NCI-H510A treated with DMSO at 0.1 percent for 48 hours (cell line): ENCODE measurements around the gene EOLA1.
"Not testable (repeated sequence)": the region's sequence is repeated elsewhere in the genome, so short reads cannot be mapped to it uniquely, and the experiment has no call there.

Experiments
- DNase-seq: peaks from one replicate; lab custom pipeline; 2025; lab: John Stamatoyannopoulos, UW

Gene EOLA1

GRCh38 chrX:149540621-149541520 lies at the start of gene EOLA1:
Gene EOLA1 (plus strand): TSS chrX:149541012. CDS start chrX:149545631, 4,619 bp downstream.
- DNase-seq, result peak; percentile 72

DNA sequence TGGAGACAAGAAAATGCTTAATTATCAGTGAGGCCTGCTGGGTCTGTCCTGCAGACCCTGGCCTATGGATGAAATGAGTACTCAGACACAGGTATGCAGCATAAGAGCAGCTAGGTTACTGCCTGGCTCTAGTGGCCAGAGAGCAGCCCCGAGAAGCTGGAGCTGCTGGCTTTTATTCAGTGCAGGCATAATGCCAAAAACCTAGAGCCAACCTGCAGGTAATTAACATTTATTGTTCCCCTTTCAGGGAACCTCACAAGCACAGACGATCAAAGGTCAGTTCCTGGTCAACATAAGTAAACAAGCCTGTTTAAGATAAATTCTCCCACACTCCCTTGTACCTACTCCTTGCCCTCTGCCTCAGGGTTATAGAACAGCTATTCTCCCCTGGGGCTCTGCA lies 49.0 kb upstream of the EOLA1 start:
- no peak for DNase-seq

DNA sequence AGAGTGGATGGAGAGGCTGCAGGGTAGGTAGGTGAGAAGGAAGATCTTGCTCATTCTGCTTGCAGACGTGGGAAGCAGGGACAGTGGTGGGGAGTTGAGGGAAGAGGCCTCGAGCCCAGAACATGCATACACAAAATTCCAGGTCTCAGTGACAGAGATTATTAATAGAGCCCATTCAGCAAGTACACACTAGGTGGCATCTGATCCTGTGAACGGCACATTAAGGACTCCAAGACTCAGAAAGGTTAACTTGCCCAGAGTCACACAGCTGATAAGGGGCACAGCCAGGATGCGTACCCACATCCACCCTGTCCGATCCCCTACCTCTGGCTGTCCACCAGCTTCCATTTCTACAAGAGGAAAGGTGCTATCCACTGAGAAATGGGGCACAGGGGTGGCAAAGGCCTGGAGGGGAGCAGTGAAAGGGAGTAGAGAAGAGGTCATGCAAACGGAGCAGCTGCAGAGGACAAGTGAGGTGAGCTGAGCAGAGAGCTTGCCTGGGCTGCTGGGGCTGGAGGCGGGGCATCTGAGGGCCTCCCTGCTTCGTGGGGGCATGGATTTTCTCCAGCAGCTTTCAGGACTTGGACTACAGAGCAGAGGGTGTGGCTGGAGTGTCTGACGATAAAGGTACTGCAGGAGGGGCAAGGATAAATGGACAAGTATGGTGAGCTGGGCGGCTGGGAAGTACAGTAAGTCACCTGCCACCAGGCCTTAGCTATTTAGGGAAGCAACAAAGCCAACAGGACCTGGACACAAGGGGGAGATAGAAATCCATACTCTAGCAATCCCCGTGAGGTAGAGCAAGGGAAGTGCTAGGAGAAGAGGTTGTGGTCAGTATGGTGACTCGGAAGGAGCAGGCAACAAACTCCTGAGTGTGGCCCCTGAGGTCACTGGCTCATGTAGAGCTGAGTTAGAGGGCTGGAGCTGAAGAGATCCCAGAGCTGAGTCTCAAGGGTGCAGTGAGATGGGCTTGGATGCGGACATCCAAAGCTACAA lies 46.9 kb upstream of the EOLA1 start:
- DNase-seq, result no peak

DNA sequence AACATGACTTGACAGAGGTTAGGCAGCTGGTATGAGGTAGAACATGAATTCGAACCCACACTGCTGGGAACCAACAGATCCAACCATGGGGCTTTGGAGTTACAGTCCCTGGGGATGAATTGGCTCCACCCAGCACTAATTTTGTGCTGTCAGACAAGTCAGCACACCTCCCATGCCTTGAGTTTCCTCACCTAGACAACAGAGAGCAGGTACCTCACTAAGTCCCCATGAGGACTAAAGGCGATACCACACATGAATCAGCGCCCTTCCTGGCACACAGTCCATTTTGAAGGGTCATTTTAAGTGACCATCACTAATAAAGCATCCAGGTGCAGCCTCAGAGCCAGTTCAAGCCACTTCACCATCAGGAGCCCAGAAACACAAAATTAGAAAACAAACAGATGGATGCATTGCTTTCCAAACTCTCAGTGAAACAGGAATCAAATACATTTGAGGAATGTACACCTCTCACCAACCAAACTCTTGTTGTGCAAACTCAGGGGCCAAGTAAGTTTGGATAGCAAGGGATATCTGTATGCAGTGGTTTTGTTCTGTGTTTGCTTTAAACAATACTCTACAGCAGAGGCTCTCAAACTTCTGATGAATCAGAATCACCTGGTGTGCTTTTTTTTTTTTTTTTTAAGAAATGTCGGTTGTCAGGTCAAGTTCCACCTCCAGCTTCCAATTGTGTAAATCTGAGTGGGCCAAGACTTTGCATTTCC lies 45.8 kb upstream of the EOLA1 start:
- DNase-seq, result no peak

DNA sequence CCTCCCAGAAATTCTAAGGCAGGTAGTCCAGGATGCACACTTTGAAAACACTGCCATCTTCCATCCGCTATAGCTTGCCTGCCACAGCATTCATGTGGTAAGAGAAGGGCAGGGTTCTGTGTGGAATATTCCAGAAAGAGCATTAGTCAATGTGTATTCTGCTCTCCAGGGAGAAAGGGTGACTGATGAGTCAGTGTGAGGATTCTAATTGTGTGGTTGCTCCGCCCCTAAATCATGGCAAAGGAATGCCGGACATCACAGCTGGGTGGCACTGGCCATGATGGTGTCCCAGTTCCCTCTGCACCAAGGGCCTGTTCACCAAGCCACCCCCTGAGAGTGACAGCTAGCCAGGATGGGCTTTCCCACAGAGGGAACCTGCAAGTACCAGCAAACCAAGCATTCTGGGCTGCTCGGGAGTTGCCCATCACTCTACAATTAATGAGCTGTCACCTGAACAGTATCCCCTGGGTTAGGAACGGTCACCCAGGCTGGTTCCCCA lies 45.2 kb upstream of the EOLA1 start:
- DNase-seq, result no peak

- DNase-seq, result no peak
Measured at GRCh38 chrX:149497054-149497453, 43.8 kb upstream of the EOLA1 start.

GRCh38 chrX:149497626-149498025 lies 43.2 kb upstream of the EOLA1 start:
- no peak for DNase-seq

DNA sequence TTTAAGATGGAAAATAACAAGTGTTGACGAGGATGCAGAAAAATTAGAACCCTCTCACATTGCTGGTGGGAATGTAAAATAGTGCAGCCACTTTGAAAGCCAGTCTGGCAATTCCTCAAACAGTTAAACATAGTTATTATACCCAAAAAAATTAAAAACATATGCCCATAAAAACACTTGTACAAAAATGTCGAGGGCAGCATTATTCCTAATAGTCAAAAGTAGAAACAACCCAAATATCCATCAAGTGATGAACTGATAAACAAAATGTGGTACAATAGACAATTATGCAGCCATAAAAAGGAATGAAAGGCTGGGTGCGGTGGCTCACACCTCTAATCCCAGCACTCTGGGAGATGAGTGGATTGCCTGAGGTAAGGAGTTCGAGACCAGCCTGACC lies 42.0 kb upstream of the EOLA1 start:
- DNase-seq, result no peak

GRCh38 chrX:149499766-149500165 lies 41.0 kb upstream of the EOLA1 start:
- no peak for DNase-seq

DNA sequence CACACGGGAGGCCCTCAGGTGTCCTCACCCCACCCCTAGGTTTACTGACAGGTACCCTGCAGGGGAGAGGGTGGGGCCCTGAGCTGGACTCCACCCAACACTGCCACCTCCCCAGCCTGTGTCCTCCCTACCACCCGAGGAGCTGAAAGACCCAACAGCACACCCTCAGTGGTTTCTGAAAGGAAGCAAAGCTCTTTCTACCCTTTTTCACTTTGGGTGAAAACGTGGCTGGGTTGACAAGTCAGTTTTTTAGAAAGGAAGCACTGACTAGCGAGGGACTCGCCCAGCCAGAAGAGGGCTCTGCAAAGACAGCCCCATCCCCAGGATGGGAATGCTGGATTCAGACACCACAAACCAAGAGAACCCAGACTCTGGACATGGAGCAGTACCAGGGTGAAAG lies 37.9 kb upstream of the EOLA1 start:
- not testable (repeated sequence) for DNase-seq

GRCh38 chrX:149503446-149503845 lies 37.4 kb upstream of the EOLA1 start:
- DNase-seq, result not testable (repeated sequence)

- DNase-seq, result peak; percentile 59
Measured at GRCh38 chrX:149504226-149504914, 36.4 kb upstream of the EOLA1 start.

DNA sequence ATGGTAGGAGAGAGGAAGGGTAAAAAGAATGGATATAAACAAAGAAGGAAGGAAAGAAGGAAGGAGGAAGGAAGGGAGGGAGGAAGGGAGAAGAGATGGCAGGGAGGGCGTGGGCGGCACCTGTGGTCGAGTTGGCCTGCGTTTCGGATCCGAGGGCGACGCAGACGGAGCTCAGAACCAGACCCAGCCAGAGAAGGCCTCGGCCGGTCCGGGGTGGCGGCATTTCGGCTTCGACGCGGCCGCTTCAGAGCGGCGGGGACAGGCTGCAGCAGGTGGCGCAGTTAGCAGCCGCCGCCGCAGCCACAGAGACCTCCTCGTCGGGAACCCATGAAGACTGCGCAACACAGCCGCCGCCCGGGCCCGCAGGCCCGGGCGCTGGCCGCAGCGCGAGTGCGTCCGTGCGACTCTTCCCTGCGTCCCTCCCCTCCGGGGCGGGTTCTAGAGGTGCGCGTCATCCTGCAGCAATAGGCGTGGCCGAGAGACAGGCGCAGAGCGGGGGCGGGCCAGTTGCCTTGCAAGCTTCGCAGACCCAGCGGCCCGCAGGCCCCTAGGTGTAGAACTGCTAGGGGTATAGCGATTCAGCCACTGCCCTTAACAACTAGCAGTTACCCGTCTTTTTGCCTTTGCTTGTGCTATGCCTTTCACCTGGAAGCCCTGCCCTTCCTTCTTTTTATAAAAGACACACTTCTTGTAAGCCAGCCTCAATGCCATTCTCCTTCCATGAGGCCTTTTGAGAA lies 35.7 kb upstream of the EOLA1 start, which contains the start of gene IDS:
Gene IDS, minus strand, starts transcription at position 392 of the 737 bp plus-strand sequence. Its CDS starts 169 bp downstream, at position 223.
- DNase-seq, result peak; percentile 76

DNA sequence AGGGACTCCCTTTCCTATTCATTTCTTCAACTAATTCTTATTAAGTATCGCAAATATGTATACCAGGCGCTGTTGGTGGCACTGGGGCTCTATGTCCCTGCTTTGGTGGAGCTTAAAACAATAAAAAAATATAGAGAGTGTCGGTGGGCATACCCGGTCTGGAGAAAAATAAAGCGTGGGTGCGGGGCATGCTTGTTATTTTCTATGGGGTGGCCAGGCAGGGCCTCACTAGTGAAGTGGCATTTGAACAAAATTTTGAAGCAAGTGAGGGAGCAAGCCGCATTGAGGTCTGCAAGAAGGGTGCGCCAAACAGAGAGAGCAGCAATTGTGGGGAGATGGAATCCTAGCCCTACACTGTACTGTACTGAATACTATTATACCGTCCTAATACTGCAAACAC lies 35.1 kb upstream of the EOLA1 start:
- DNase-seq, result no peak

GRCh38 chrX:149506349-149506748 lies 34.5 kb upstream of the EOLA1 start:
- no peak for DNase-seq

DNA sequence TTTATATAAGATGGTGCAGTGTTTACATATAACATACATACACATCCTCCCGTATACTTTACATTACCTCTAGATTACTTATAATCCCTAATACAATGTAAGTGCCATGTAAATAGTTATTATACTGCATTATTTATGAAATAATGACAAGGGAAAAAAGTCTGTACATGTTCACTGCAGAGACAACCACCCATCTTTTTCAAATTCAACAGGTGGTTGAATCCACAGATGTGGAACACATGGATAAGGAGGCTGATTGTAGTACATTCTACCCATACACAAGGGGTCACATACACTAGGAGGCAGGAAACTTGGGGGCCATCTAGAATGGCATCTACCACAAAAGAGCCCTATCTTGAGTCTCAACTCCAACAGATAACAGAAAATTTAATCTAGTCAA lies 32.3 kb upstream of the EOLA1 start:
- no peak for DNase-seq

DNA sequence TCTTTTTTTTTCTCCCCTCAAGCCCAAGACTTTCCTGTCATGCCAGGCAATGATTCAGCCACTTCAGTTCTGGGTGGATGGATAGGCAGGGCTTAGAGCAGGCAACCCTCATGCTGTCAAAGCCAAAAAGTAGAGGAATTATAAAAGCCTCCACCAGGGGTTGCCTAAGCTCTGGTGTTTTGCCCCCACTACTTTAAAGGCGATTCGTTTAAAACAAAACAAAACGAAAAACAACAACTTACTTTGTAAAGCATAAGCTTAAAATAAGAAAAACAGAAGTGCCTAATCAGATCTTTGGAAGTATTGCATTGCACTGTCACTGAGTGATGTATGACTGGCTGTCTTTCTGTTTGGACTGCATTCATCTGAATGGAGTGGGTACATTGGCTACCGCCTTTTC lies 30.4 kb upstream of the EOLA1 start:
- DNase-seq, result no peak

DNA sequence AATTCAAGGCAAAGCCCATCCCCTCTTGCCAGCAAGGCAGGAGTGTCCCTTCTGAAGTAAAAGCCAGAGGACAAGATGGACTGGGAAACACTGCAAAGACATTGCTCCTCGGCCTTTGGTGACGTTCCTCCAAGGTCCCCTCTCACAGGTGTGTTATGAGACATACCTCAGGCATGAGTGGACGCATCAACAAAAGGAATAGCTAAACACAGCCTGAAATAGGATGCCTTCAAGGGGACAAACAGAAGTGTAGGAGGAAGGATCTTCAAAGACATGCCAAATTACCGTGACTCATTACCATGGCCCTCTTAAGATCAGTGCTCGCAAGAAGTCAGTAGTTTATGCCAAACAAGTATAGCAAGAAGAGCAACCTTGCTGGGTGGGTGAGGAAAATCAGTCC lies 29.7 kb upstream of the EOLA1 start:
- DNase-seq, result no peak

DNA sequence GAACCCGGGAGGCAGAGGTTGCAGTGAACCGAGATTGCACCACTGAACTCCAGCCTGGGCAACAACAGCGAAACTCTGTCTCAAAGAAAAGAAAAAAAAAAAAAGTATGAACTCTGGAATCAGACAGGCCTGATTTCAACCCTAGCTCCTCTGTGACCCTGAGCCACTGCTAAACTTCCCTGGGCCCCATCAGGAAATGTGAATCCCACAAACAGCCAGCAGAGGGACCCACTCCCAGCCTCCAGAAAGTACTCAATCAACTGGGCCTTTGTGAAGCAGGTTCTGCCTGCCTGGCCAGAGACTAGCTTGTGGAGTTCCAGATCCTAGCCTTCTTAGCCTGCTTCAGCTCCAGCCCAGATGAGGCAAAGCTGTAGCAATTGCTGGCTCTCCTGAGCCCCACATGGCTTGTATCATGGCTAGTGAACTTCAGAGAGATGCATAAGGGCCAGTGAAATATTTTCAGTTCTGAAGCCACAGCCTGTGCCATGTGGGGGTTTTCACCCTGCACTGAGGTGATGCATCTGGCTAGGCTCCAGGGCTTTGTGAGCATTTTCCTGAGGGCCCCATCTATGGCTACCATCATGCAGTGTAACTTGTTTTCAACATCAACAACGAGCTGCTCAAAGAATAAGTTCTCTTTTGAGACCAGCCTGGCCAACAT lies 28.5 kb upstream of the EOLA1 start:
- peak; percentile 26 for DNase-seq
